ENCODE measurements around the gene COX8C. TPM values are rescaled to one million over a fixed set of nuclear protein-coding genes. Genes with fewer than 3 reads are reported as not detected.

The COX8C gene
- total and polyA plus RNA-seq, 4 donors = not detected

GRCh38 chr14:93318927-93319326 lies 28.1 kb upstream of the COX8C start:
- Histone ChIP-seq H3K9me3 (ENCODE audit: control insufficient read depth in 4 of 4, low read length in 3 of 4) (no peaks in the 10 kb centered on the region), H3K4me3 (ENCODE audit: low read depth in 1 of 3, low read length in 3 of 3) (no peak overlapping the region), H3K4me1 (ENCODE audit: control insufficient read depth in 4 of 4, insufficient read depth in 4 of 4, low read length in 3 of 4) (peaks cover 0 to 3% (median under 1%) of the 10 kb centered on the region in 4 donors), H3K27ac (ENCODE audit: low read depth in 1 of 2, low read length in 2 of 2) (no peak overlapping the region), H3K27me3 (ENCODE audit: control insufficient read depth in 4 of 4, insufficient read depth in 4 of 4, low read length in 3 of 4) (no peaks in the 10 kb centered on the region), H3K9ac (ENCODE audit: low read depth in 1 of 2, low read length in 2 of 2) (no peak overlapping the region), H3K36me3 (ENCODE audit: control insufficient read depth in 4 of 4, insufficient read depth in 3 of 4, low read depth in 1 of 4, low read length in 3 of 4) (no peaks in the 10 kb centered on the region)
- WGBS = 92% methylated on average over 5 of the region's 5 CpGs
- TF ChIP-seq JUND (IDR thresholded peaks at IDR 0.05) = no peak
- TF ChIP-seq TAF1 (conservative IDR thresholded peaks at IDR 0.05) = no peak
- no peak for TF ChIP-seq ATF3 (IDR thresholded peaks at IDR 0.05)
- TF ChIP-seq REST (IDR thresholded peaks at IDR 0.05) = no peak
- no peak for TF ChIP-seq FOXA2 (IDR thresholded peaks at IDR 0.05)
- TF ChIP-seq NR2F2 (IDR thresholded peaks at IDR 0.05) = no peak
- no peak for DNase-seq (ENCODE audit: low spot score)

GRCh38 chr14:93319494-93319893 lies 27.5 kb upstream of the COX8C start:
- TF ChIP-seq HNF4A (conservative IDR thresholded peaks at IDR 0.05) (no peak), GABPA (IDR thresholded peaks at IDR 0.05 in 1 of 2, conservative IDR thresholded peaks at IDR 0.05 in 1 of 2) (no peak)
- Histone ChIP-seq H3K4me1 (ENCODE audit: control insufficient read depth in 4 of 4, insufficient read depth in 4 of 4, low read length in 3 of 4) (peaks cover 0 to 5% (median 2%) of the 10 kb centered on the region in 4 donors), H3K27ac (ENCODE audit: low read depth in 1 of 2, low read length in 2 of 2) (no peak overlapping the region)

GRCh38 chr14:93319958-93320357 lies 27.0 kb upstream of the COX8C start:
- 77% methylated on average over 1 of the region's 1 CpG for WGBS
- DNase-seq (ENCODE audit: low spot score) = no peak
- Histone ChIP-seq H3K36me3 (ENCODE audit: control insufficient read depth in 4 of 4, insufficient read depth in 3 of 4, low read depth in 1 of 4, low read length in 3 of 4) (no peaks in the 10 kb centered on the region), H3K27me3 (ENCODE audit: control insufficient read depth in 4 of 4, insufficient read depth in 4 of 4, low read length in 3 of 4) (no peaks in the 10 kb centered on the region), H3K4me3 (ENCODE audit: low read depth in 1 of 3, low read length in 3 of 3) (no peak overlapping the region), H3K27ac (ENCODE audit: low read depth in 1 of 2, low read length in 2 of 2) (no peak overlapping the region), H3K4me1 (ENCODE audit: control insufficient read depth in 4 of 4, insufficient read depth in 4 of 4, low read length in 3 of 4) (peaks cover 0 to 6% (median 2%) of the 10 kb centered on the region in 4 donors), H3K9ac (ENCODE audit: low read depth in 1 of 2, low read length in 2 of 2) (no peak overlapping the region), H3K9me3 (ENCODE audit: control insufficient read depth in 4 of 4, low read length in 3 of 4) (no peaks in the 10 kb centered on the region)
- TF ChIP-seq GABPA (IDR thresholded peaks at IDR 0.05 in 1 of 2, conservative IDR thresholded peaks at IDR 0.05 in 1 of 2) (no peak), SP1 (IDR thresholded peaks at IDR 0.05) (no peak)

More at GRCh38 chr14:93319494-93319893, 27.5 kb upstream of the COX8C start:
- no peak overlapping the region for H3K9ac ChIP-seq (ENCODE audit: low read depth in 1 of 2, low read length in 2 of 2)
- H3K36me3 ChIP-seq (ENCODE audit: control insufficient read depth in 4 of 4, insufficient read depth in 3 of 4, low read depth in 1 of 4, low read length in 3 of 4) = no peaks in the 10 kb centered on the region
- no peaks in the 10 kb centered on the region for H3K27me3 ChIP-seq (ENCODE audit: control insufficient read depth in 4 of 4, insufficient read depth in 4 of 4, low read length in 3 of 4)
- no peaks in the 10 kb centered on the region for H3K9me3 ChIP-seq (ENCODE audit: control insufficient read depth in 4 of 4, low read length in 3 of 4)
- H3K4me3 ChIP-seq (ENCODE audit: low read depth in 1 of 3, low read length in 3 of 3) = no peak overlapping the region
- no peak for DNase-seq (ENCODE audit: low spot score)
- WGBS = 95% methylated on average over 2 of the region's 2 CpGs

GRCh38 chr14:93320489-93320888 lies 26.5 kb upstream of the COX8C start:
- Histone ChIP-seq H3K9me3 (ENCODE audit: control insufficient read depth in 4 of 4, low read length in 3 of 4) (no peaks in the 10 kb centered on the region), H3K9ac (ENCODE audit: low read depth in 1 of 2, low read length in 2 of 2) (no peak overlapping the region), H3K4me3 (ENCODE audit: low read depth in 1 of 3, low read length in 3 of 3) (no peak overlapping the region), H3K36me3 (ENCODE audit: control insufficient read depth in 4 of 4, insufficient read depth in 3 of 4, low read depth in 1 of 4, low read length in 3 of 4) (no peaks in the 10 kb centered on the region), H3K27ac (ENCODE audit: low read depth in 1 of 2, low read length in 2 of 2) (no peak overlapping the region), H3K27me3 (ENCODE audit: control insufficient read depth in 4 of 4, insufficient read depth in 4 of 4, low read length in 3 of 4) (no peaks in the 10 kb centered on the region), H3K4me1 (ENCODE audit: control insufficient read depth in 4 of 4, insufficient read depth in 4 of 4, low read length in 3 of 4) (peaks cover 0 to 6% (median 2%) of the 10 kb centered on the region in 4 donors)
- TF ChIP-seq HNF4G (IDR thresholded peaks at IDR 0.05) = no peak
- TF ChIP-seq TAF1 (conservative IDR thresholded peaks at IDR 0.05) = no peak
- no peak for TF ChIP-seq HNF4A (conservative IDR thresholded peaks at IDR 0.05)
- no peak for TF ChIP-seq YY1 (IDR thresholded peaks at IDR 0.05)
- TF ChIP-seq ZBTB33 (IDR thresholded peaks at IDR 0.05) = no peak
- TF ChIP-seq ATF3 (IDR thresholded peaks at IDR 0.05) = no peak
- no peak for TF ChIP-seq SP1 (IDR thresholded peaks at IDR 0.05)
- no peak for TF ChIP-seq JUND (IDR thresholded peaks at IDR 0.05)
- no peak for DNase-seq (ENCODE audit: low spot score)

Measured in liver (tissue), 9 donors.